ENCODE results near the gene SLC28A2.
A peak's percentile ranks its signal among the peaks of the same experiment; 100 is the strongest.
"Not testable (repeated sequence)": the region's sequence is repeated elsewhere in the genome, so short reads cannot be mapped to it uniquely, and the experiment has no call there.

The SLC28A2 gene, protein sequence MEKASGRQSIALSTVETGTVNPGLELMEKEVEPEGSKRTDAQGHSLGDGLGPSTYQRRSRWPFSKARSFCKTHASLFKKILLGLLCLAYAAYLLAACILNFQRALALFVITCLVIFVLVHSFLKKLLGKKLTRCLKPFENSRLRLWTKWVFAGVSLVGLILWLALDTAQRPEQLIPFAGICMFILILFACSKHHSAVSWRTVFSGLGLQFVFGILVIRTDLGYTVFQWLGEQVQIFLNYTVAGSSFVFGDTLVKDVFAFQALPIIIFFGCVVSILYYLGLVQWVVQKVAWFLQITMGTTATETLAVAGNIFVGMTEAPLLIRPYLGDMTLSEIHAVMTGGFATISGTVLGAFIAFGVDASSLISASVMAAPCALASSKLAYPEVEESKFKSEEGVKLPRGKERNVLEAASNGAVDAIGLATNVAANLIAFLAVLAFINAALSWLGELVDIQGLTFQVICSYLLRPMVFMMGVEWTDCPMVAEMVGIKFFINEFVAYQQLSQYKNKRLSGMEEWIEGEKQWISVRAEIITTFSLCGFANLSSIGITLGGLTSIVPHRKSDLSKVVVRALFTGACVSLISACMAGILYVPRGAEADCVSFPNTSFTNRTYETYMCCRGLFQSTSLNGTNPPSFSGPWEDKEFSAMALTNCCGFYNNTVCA

DNA sequence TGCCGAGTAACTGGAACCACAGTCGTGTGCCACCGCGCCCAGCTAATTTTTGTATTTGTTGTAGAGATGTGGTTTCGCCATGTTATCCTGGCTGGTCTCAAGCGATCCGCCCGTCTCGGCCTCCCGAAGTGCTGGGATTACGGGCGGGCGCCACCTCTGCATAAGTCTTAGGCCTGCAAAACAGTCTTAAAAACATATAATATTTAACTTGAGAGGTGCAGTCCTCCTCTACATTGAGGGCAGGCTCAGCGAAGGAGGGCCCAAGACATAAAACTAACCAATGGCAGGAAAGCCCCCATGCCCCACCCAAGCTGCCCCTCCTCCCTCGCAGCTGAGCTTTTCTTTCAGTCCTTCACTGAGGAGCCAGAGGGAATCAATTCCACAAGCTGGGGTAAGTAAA, at the start of gene SLC28A2:
SLC28A2 (plus strand) TSS at position 347 of the 400 bp plus-strand sequence. CDS start 982 bp downstream, outside the sequence.
- DNase-seq = no peak

DNA sequence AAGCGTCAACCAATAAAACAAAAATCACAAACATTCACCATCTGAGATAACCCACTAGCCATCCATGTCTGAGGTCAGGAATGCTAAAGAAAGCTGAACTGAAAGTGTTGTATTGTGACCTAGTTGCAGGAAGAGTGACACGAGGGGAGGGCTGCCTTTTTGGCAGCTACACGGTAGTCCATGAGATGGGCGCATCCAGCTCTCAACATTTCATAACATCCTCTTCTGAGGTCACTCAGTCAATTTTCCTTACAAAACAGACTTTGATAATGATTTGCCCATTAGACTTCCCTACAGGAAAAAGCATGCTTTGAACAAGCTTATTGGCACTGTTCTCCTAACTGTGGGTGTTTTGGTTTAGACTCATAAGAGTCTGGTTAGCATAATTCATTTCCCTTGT, 48.9 kb upstream of the SLC28A2 start:
- no peak for DNase-seq

DNA sequence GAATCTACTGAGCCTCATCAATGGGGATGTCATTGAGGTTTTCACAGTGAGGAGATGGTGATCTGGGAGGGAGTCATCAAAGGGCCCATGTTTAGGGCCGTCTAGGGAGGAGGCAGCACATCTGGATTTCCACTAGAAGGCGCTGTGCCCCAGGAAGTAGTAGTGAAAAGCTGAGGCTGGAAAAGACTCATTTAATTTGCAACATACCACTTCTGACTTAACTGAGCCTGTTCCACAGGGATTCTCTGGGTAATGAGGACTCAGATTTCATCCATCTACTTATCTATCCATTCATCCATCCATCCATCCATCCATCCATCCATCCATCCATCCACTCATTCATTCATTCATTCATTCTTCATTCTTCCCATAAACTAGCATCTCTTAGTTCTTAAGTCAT, 46.8 kb upstream of the SLC28A2 start:
- DNase-seq = peak; percentile 53

DNA sequence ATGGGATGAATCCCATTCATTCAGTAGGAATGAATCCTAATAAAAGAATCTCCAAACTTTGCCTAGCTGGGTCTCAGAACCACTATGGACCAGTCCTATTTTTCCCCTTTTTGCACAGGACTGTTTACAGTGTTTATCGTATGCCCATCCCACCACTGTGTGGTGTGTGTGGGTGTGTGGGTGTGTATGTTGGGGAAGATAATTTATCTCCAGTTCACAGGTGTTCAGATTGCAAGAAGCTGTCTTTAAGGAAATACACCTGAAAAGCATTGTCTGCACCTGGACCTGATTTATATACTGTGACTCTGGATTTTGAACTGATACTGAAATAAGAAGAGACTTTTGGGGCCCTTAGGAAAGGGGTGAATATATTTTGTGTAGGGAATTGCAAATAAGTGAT, 39.5 kb upstream of the SLC28A2 start:
- no peak for DNase-seq

DNA sequence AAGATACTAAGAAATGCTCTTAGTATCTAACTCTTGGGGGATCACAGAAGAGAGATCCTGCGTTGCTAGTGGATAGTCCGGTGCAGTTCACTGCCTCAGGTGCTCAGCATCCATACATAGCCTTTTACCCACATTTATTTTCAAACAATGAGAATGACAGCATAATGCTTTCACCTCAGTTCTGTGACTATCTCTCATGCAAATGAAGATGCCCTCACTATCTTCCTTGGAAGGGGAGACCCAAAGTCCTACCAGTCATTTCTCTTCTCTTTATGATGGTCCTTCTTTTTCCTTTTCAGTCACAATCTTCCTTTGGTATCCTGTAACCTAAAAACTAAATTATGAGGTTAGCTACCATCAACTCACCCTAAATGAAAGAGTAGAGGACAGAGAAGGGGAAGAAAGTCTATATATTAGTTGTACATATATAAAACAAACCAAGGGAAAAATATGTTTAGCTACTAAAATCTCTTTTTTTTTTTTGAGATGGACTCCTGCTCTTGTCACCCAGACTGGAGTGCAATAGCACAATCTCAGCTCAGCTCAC, 30.9 kb upstream of the SLC28A2 start:
- DNase-seq = no peak

DNA sequence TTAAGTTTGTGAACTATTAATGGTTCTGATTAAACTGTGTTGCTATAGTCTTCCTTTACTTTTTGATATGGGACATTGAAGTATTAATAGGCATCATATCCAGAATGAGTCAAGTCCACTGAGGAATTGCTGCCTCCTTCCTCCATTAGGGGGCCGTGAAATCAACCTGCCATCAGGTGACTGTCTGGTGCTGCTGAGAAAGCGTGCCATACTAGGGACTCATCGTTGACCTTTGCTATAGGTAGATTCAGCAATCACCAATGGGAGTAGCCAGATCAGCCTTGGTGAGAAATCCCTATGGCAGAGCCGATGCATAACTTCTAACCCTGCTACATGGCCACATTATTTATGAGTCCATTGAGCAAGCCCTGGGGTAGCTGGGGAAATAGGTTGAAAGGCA, 30.1 kb upstream of the SLC28A2 start:
- no peak for DNase-seq

DNA sequence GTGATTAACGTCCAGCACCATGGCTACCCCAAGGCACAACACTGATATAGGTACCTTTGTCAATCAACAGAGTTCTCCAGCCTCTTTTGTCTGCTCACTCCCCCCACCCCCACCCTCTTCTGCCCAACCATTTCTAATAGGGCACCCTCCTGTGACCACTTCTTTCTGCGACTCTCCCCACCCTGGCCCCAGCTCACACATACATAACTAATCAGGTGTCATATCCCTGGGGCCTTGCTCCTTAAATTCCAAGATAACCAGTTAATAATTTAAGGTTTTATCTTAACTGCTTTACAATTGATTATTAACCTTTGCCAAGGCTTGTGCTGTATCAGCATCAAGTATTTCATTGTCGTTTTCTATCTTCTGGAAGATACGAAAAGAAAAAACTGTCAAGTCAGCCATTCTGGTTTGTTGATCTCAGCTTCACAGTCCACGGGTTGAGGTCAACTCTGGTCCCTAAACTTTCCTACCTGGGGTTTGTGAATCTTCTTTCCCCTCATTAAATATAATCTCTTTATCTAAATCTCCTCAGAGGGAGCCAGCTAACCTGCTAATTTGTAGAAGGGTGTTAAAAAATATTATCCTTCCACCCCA, 27.3 kb upstream of the SLC28A2 start:
- no peak for DNase-seq

DNA sequence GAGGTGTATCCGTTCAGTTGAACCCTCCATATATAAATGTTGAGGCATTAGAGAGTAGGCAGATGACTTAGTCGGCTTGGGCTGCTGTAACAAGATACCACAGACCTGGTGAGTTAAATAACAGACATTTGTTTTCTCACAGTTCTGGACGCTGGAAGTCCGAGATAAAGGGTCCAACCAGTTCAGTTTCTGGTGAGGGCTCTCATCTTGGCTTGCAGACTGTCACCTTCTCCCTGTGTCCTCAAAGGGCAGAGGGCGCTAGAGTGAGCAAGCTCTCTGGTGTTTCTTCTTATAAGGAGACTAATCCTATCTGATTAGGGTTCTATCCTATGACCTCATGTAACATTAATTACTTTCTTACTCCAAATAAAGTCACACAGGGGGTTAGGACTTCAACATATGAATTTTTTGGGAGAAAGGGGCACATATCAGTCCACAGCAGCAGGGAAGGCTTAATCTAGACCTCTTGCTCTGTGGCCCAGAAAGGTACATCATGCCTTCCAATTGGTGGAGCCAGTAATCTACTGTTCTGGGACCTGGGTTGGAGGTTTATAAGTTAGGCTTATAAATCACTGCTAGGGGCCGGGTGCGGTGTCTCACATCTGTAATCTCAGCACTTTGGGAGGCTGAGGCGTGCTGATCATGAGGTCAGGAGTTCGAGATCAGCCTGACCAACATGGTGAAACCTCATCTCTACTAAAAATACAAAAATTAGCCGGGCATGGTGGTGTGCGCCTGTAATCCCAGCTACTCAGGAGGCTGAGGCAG, 26.3 kb upstream of the SLC28A2 start:
- no peak for DNase-seq

DNA sequence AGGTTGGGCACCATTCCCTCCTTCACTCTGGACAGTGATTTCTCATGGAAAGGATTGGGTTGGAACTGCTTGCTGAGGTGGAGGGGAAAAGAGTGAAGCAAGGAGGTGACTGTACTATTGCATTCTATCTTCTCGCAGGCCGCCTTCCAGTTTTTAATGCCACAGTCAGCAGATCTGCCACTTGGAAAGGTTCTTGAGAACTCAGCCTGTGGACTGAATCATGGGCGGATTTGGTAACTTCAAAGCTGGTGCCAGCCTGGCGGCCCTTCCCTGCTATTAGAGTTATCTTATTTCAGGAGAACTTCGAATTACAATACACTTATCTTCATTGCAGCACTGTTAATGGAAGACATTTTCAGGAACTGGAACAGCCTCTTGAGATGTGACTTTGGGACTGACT, 23.1 kb upstream of the SLC28A2 start:
- DNase-seq = no peak

DNA sequence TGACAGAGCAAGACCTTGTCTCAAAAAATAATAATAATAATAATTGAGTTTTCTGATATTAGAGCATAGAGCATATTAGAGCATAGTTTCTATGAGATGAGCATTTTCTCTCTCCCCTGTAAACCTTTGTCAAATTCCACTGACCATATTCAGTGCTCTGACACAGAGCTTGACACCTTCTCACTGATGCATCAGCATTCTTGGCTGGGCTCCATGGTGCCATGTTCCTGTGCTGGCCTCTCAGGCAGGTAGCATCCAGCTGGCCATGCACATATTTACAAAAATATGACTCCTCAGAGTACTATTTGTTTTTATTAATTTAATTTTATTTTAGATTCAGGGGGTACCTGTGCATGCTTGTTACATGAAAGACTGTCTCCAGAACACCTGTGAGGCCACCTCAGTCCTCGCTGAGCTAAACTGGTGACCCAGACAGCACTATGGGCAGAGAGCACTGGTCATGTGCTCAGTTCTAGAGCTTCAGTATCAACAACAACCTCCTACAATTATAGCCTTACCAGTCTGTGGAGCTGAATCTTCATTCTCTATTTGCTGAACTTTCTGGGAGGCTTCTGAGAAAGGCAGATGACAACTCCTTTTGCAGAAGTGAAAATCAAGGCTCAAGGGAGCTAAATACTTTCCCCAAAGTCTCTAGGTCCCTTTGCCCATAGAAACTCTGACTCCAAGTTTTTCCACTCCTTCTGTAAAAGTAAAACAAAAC, 21.6 kb upstream of the SLC28A2 start:
- DNase-seq = no peak

DNA sequence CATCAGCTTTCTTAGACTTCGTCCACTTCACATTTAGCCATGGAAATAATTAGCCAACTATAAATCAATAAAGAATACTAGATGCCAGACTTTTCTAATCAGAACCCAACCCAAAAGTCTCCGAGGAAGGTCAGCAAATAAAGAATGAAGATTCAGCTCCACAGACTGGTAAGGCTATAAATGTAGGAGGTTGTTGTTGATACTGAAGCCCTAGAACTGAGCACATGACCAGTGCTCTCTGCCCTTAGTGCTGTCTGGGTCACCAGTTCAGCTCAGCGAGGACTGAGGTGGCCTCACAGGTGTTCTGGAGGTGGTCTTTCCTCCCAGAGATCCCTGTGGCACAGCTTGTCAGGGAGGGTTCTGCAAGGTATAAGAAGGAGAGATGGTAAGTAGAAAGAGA, 20.9 kb upstream of the SLC28A2 start:
- no peak for DNase-seq

DNA sequence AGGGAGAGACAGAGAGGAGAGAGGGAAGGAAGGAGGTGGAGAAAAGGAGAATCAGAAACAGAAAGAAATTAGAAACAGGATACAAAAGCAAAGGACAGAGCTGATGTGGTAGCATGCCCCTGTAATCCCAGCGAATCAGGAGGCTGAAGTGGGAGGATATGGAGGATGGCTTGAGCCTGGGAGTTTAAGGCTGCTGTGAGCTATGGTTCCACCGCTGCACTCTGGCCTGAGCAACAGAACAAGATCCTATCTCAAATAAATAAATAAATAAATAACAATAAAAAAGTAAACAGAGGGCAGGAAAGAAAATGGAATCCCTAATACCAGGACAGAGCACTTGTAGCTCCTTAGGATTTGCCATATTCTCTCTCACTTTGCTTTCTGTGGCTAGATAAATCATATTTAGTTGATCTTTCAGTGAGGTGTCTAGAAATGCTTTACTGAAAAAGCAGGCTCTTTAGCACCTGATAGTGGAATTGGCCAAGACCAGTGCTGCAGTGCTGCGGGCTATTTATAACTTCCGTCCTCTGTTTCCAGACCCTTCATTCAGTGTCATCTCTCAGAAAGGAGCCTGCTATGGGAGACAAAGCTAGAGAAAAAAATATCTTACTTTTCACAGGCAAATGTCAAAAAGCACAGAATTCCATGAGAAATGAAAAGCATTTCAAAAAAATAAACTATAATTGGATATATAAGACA, 20.0 kb upstream of the SLC28A2 start:
- DNase-seq = no peak

DNA sequence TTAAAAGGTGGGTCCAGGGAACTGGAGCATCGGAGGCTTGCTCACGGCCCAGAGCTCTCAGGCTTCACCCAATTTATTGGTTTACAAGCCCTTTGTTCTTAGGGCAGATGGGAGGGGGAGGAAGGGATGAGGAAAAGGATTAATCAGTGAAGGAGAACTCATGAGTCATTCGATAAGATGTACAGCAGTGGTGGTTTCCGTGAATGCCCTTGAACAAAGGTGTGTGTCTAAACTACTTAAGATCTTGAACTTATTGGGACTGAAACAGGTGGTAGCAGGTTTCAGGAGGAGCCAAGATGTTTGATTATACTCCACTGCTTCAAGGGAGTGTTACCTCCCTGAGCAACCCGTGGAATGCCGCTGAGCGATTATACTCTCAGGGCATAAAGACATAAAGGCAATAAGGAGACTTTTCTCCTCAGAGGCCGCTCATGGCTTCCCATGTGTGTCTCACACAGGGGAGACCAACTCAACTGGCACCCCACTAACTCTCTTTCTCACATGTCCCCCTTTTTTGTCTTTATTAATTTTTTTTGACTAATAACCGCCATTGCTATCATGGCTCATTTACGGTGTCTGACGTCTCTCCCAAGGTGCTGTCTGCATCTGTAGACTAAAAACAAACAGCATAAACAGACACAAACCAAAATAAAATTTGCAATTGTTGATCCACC, 17.3 kb upstream of the SLC28A2 start:
- DNase-seq = no peak

DNA sequence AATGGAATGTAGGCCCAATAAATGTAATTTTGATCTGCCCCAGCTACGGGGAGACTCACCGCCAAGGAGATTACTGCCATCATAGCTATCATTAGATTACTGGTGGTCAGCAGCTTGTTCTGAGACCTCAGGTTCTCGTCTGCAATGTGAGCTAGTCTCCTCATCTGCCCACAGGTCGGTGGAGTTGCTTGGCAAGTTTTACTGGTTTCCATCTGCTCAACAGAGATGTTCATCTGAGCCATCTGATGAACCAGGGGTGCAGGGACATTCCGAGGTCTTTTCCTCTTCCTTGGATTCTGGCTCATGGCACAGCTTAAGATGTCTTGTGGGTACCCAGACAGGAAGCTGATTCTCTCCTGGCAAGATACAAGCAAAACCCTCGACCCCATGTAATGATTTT, 15.2 kb upstream of the SLC28A2 start:
- DNase-seq = not testable (repeated sequence)

DNA sequence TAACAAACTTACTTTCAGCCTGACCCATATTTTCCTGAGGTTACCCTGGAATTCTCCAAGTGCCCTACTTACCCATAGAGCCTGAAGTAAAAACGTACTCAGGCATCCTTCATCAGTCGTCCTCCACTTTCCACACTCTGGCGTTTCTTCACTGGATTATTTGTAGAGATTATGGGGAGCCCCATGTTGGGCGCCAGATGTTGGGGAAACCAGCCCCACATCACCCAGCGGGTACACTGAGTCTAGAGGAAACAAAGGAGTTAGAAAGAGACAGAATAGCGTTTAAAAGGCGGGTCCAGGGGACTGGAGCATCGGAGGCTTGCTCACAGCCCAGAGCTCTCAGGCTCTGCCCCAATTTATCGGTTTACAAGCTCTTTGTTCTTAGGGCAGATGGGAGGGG, 9.7 kb upstream of the SLC28A2 start:
- DNase-seq = no peak

DNA sequence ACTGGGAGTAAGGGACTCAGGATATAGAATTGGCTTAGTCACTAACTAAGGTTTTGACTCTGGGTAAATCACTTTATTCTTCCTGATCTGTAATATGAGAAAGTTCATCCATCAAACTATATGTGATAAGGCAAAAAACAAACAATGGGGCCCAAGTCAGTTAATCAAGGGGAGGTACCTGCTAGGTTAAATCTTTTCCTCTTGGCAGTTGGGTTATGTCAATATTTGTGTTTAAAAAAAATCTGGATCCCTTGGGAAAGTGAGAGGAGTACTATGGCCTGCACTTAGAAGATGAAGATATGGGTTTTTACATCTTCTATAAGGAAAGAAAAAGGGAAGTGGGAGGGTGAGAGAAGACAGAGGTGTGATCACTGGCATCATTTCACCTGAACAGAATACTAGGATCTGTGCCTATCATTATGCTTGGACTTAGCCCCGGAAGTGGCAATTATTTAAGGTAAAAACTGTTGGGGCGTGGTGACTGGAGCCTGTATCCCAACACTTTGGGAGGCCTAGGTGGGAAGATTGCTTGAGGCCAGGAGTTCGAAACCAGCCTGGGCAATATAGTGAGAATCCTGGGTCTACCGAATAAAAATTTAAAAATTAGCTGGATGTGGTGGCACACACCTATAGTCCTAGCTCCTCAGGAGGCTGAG, 2.8 kb upstream of the SLC28A2 start:
- no peak for DNase-seq

DNA sequence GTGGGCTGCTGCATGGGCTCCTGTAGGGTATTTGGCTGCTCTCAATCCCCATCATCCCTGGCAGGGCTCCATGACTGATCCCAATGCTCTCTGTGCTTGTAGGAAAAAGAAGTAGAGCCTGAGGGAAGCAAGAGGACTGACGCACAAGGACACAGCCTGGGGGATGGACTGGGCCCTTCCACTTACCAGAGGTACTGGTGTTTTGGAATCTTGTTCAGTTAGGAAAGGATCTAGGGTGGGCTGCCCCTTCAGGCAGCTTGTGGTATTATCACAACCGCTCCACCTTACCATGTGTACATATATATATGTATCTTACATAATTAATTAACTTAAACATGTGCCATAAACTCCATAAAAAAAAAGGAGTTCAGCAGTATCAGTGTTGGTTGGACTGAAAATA, 1.3 kb downstream of the SLC28A2 start:
- DNase-seq = no peak

DNA sequence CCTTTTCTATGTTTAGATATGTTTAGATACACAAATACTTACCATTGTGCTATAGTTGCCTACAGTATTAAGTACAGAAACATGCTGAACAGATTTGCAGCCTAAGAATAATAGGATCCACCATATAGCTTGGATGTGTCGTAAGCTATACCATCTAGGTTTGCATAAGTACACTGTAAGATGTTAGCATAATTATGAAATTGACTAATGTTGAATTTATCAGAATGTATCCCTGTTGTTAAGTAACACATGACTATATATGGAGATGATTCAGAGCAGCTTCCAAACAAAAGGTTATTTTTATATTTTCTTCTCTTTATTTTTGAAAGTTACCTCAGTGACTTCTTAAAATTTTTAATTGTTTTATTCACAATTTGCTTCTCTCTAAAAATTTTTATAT, 2.4 kb downstream of the SLC28A2 start:
- DNase-seq = no peak

DNA sequence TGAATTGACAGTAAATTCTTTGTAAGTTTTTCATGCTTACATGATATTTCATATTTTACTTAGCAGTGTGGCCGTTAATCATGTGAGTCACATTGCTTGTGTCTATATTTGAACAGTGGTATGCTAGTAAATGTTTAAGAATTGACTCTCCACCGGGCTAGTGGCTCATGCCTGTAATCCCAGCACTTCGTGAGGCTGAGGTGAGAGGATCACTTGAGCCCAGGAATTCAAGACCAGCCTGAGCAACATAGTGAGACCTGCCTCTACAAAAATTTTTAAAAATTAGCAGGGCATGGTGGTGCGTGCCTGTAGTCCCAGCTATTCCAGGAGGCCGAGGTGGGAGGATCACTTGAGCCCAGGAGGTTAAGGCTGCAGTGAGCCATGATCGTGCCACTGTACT, 2.8 kb downstream of the SLC28A2 start:
- DNase-seq = not testable (repeated sequence)

DNA sequence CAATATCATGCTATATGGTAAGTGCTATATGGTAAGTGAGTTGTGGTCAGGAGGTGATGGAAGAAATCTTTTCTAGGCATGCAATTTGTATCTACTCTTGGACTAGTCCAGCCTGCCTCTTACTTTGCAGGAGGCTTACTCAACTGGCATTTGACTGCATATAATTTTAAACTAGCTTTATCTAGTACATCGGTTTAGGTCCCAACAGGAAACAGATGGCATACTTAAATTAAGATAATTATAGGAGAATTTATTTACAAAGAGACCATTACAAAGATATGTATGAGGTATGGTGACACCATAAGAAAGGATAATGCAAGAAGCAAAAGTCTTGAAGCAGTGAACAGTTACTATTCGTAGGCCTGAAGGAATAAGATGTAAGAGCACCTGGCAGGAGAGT, 7.8 kb downstream of the SLC28A2 start:
- no peak for DNase-seq
